Dendritic cell treated with granulocyte-macrophage colony-stimulating factor and Interleukin-4, amounts not matched to agents 40 ng/mL and 50 ng/mL, for 4 days (primary cell): ENCODE measurements around the gene VPS18.
A peak's percentile ranks its signal among the peaks of the same experiment; 100 is the strongest.

Source experiments
- H3K27ac Mint-ChIP-seq: one replicate; pipeline ENCODE4 v1.8.0; 2022; ENCODE audit warnings: mild to moderate bottlenecking, mixed read lengths
- H3K27me3 Mint-ChIP-seq: one replicate; pipeline ENCODE4 v1.8.0; 2022; ENCODE audit warnings: mild to moderate bottlenecking, mixed read lengths
- H3K36me3 Mint-ChIP-seq: one replicate; pipeline ENCODE4 v1.8.0; 2022; ENCODE audit warnings: low read depth, mixed read lengths
- H3K4me1 Mint-ChIP-seq: one replicate; pipeline ENCODE4 v1.8.0; 2022; ENCODE audit warnings: low read depth, mixed read lengths
- H3K4me3 Mint-ChIP-seq: one replicate; pipeline ENCODE4 v1.8.0; 2022; ENCODE audit warnings: mild to moderate bottlenecking, moderate library complexity, mixed read lengths
- H3K9me3 Mint-ChIP-seq: one replicate; pipeline ENCODE4 v1.8.0; 2022; ENCODE audit warnings: mixed read lengths
- intact Hi-C: fragments of 100-400 bp; cut with micrococcal nuclease; formaldehyde crosslinking; loops from one replicate; pipeline ENCODE4 v1.15.0; 2022

The VPS18 gene

GRCh38 chr15:40877694-40878093, 16.6 kb upstream of the VPS18 start:
- intact Hi-C loops, result no loop called here
- Mint-ChIP-seq H3K27ac (no peak overlapping the region), H3K27me3 (peaks cover 27% of the 10 kb centered on the region), H3K4me1 (peaks cover 12% of the 10 kb centered on the region), H3K9me3 (no peaks in the 10 kb centered on the region), H3K4me3 (no peak overlapping the region), H3K36me3 (no peaks in the 10 kb centered on the region)

GRCh38 chr15:40878785-40879184, 15.5 kb upstream of the VPS18 start:
- no peak overlapping the region for H3K4me3 Mint-ChIP-seq
- no peak overlapping the region for H3K27ac Mint-ChIP-seq
- intact Hi-C loops, result no loop called here

GRCh38 chr15:40879609-40880008, 14.6 kb upstream of the VPS18 start:
- no peak overlapping the region for H3K4me3 Mint-ChIP-seq
- no peaks in the 10 kb centered on the region for H3K9me3 Mint-ChIP-seq
- H3K36me3 Mint-ChIP-seq, result no peaks in the 10 kb centered on the region
- intact Hi-C loops, result no loop called here
- no peaks in the 10 kb centered on the region for H3K4me1 Mint-ChIP-seq
- H3K27me3 Mint-ChIP-seq, result peaks cover 11% of the 10 kb centered on the region
- no peak overlapping the region for H3K27ac Mint-ChIP-seq

More at GRCh38 chr15:40878785-40879184, 15.5 kb upstream of the VPS18 start:
- H3K9me3 Mint-ChIP-seq, result no peaks in the 10 kb centered on the region
- H3K27me3 Mint-ChIP-seq, result peaks cover 16% of the 10 kb centered on the region
- no peaks in the 10 kb centered on the region for H3K36me3 Mint-ChIP-seq
- peaks cover 6% of the 10 kb centered on the region for H3K4me1 Mint-ChIP-seq

DNA sequence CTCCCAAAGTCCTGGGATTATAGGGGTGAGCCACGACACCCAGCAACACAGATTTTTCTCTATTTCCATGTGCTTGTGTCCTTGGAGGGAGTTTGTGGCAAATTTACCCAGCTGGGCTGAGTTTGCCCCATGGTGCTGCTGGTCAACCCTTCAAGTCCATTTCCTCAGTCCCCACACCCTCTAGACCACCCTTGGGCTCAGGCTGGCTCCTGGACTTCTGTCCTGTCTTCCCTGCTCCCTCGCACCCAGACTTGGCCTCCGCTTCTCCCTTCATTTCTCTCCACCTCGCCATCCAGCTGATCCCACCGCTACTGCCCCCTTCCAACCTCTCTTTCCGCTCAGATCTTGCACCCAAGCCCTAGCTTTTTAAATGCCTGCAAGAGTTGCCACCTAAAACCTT, 12.9 kb upstream of the VPS18 start:
- Mint-ChIP-seq H3K27me3 (peaks cover 5% of the 10 kb centered on the region), H3K36me3 (no peaks in the 10 kb centered on the region), H3K9me3 (no peaks in the 10 kb centered on the region), H3K4me1 (no peaks in the 10 kb centered on the region), H3K4me3 (no peak overlapping the region), H3K27ac (no peak overlapping the region)
- intact Hi-C loops, result no loop called here

GRCh38 chr15:40886586-40886985, 7.7 kb upstream of the VPS18 start:
- intact Hi-C loops, result no loop called here
- Mint-ChIP-seq H3K4me3 (no peak overlapping the region), H3K27me3 (no peaks in the 10 kb centered on the region), H3K9me3 (no peaks in the 10 kb centered on the region), H3K36me3 (no peaks in the 10 kb centered on the region), H3K27ac (no peak overlapping the region), H3K4me1 (peaks cover under 1% of the 10 kb centered on the region)

DNA sequence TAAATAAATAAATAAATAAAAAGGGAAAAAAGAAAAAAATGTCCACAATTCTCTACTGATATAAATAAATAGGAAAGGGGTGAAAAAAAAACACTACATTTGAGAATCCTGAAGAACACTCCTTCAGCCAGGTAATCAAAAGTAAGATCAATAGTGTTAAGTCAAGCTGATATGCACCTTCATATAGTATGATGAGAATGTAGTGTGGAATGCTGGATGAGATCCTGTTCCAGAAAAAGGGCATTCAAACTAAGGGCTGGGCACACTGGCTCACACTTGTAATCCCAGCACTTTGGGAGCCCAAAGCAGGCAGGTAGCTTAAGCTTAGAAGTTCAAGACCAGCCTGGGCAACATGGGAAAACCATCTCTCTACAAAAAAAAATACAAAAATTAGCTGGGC, 5.1 kb upstream of the VPS18 start:
- Mint-ChIP-seq H3K27me3 (peaks cover 7% of the 10 kb centered on the region), H3K4me3 (no peak overlapping the region), H3K27ac (no peak overlapping the region), H3K36me3 (peaks cover 1% of the 10 kb centered on the region), H3K9me3 (no peaks in the 10 kb centered on the region), H3K4me1 (peaks cover 18% of the 10 kb centered on the region)
- intact Hi-C loops, result no loop called here

DNA sequence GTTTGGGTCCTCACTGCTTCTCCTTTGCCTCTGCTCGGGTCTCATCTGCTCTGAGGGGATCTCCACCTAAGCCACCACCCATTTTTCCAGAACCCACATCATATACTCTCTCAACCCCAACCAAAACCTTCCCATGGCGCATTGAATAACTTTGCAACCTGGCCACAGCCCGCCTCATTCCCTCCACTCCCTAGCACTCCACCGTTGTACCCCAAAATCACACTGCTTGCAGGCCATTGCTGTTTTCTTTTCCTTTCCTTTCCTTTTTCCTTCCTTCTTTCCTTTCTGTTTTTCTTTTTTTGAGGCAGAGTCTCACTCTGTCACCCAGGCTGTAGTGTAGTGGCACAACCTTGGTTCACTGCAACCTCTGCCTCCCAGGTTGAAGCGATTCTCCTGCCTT, 3.1 kb upstream of the VPS18 start:
- no peak overlapping the region for H3K4me3 Mint-ChIP-seq
- no peaks in the 10 kb centered on the region for H3K9me3 Mint-ChIP-seq
- H3K36me3 Mint-ChIP-seq, result peaks cover 18% of the 10 kb centered on the region
- H3K27ac Mint-ChIP-seq, result no peak overlapping the region
- peaks cover 34% of the 10 kb centered on the region for H3K4me1 Mint-ChIP-seq
- intact Hi-C loops, result loop anchor here (5.0 kb wide), 4 partner anchors 144 to 374 kb away; no protein-coding TSS in a partner anchor
- H3K27me3 Mint-ChIP-seq, result peaks cover 7% of the 10 kb centered on the region

DNA sequence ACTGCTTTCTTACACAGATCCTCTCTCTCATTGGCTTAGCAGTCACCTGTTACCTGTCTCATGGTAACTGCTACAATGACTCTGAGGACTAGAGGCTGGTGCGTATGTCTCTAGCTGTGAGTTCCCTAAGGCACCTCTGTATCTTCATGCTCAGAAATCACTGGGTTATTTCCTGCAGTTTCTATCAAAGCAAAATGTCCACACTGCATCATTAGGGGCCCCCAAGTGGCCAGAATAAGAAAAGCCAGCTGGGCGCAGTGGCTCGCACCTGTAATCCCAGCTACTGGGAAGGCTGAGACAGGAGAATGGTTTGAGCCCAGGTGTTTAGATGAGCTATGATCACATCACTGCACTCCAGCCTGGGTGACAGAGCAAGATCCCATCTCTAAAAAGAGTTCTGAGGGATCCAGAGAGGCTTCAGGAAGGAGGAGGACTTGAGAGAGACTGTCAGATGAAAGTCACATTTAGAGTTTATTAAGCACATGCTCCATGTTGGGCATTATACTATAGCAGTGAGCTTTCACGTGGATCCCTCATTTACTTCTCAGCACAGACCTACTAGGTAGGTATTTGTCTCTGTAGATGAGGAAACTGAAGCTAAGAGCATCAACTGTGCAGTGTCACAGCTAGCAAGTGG, 2.3 kb upstream of the VPS18 start:
- peaks cover 7% of the 10 kb centered on the region for H3K27me3 Mint-ChIP-seq
- peaks cover 39% of the 10 kb centered on the region for H3K4me1 Mint-ChIP-seq
- H3K4me3 Mint-ChIP-seq, result no peak overlapping the region
- no peak overlapping the region for H3K27ac Mint-ChIP-seq
- intact Hi-C loops, result loop anchor here (5.0 kb wide), 4 partner anchors 145 to 375 kb away; no protein-coding TSS in a partner anchor
- no peaks in the 10 kb centered on the region for H3K9me3 Mint-ChIP-seq
- peaks cover 26% of the 10 kb centered on the region for H3K36me3 Mint-ChIP-seq

- H3K9me3 Mint-ChIP-seq, result no peaks in the 10 kb centered on the region
- H3K27ac Mint-ChIP-seq, result no peak overlapping the region
- peaks cover 39% of the 10 kb centered on the region for H3K4me1 Mint-ChIP-seq
- intact Hi-C loops, result loop anchor here (5.0 kb wide), 4 partner anchors 145 to 375 kb away; no protein-coding TSS in a partner anchor
- H3K36me3 Mint-ChIP-seq, result peaks cover 32% of the 10 kb centered on the region
- H3K4me3 Mint-ChIP-seq, result no peak overlapping the region
- H3K27me3 Mint-ChIP-seq, result peaks cover 7% of the 10 kb centered on the region
Measured at GRCh38 chr15:40892447-40893012, 1.7 kb upstream of the VPS18 start.

DNA sequence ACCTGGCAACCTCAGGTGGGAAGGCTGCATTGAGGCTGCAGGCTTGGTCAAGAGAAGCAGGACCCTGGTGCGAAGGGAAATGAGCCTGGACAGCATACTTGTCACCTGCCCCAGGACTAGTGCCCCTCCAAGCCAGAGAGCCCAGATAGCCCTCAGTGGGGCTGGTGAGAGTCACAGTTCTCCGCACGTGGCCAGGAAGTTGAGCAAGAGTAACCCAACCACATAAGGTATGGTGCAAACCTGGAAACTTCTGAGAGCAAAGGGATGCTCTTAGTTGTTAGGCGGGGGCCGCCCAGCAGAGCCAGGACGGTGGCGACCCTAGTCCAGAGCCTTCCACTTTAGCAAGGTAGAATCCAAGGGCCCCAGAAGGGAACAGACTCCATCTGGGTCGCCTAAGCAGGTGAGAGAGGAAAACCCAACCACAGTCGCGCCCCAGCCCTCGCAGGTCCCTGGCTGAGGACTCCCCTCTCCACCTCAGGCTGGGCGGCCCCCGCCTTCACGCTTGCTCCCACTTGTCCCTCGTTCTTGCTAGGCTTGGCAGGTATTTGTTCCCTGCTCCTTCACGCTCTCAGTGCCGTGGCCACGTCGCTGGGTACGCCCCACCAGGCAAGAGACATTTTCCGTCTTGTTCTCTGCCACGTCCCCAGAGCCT, 1.1 kb upstream of the VPS18 start:
- H3K27ac Mint-ChIP-seq, result peak overlapping the region; percentile 100
- peaks cover 7% of the 10 kb centered on the region for H3K27me3 Mint-ChIP-seq
- intact Hi-C loops, result loop anchor here (5.0 kb wide), 4 partner anchors 146 to 376 kb away; no protein-coding TSS in a partner anchor
- peaks cover 38% of the 10 kb centered on the region for H3K36me3 Mint-ChIP-seq
- H3K4me1 Mint-ChIP-seq, result peaks cover 39% of the 10 kb centered on the region
- no peaks in the 10 kb centered on the region for H3K9me3 Mint-ChIP-seq
- H3K4me3 Mint-ChIP-seq, result no peak overlapping the region

GRCh38 chr15:40894681-40895448, 615 bp downstream of the VPS18 start:
- Mint-ChIP-seq H3K9me3 (no peaks in the 10 kb centered on the region), H3K4me3 (peak overlapping the region; percentile 100), H3K4me1 (peaks cover 52% of the 10 kb centered on the region), H3K27me3 (peaks cover 7% of the 10 kb centered on the region), H3K27ac (peak overlapping the region; percentile 100), H3K36me3 (peaks cover 56% of the 10 kb centered on the region)
- intact Hi-C loops, result loop anchor here (1.0 to 5.0 kb wide), 5 partner anchors 38 to 378 kb away; no protein-coding TSS in a partner anchor

GRCh38 chr15:40899536-40900207, 5.4 kb downstream of the VPS18 start:
- intact Hi-C loops, result no loop called here
- H3K36me3 Mint-ChIP-seq, result peaks cover 97% of the 10 kb centered on the region
- H3K27me3 Mint-ChIP-seq, result no peaks in the 10 kb centered on the region
- no peak overlapping the region for H3K4me3 Mint-ChIP-seq
- H3K4me1 Mint-ChIP-seq, result peaks cover 76% of the 10 kb centered on the region
- no peaks in the 10 kb centered on the region for H3K9me3 Mint-ChIP-seq
- no peak overlapping the region for H3K27ac Mint-ChIP-seq

DNA sequence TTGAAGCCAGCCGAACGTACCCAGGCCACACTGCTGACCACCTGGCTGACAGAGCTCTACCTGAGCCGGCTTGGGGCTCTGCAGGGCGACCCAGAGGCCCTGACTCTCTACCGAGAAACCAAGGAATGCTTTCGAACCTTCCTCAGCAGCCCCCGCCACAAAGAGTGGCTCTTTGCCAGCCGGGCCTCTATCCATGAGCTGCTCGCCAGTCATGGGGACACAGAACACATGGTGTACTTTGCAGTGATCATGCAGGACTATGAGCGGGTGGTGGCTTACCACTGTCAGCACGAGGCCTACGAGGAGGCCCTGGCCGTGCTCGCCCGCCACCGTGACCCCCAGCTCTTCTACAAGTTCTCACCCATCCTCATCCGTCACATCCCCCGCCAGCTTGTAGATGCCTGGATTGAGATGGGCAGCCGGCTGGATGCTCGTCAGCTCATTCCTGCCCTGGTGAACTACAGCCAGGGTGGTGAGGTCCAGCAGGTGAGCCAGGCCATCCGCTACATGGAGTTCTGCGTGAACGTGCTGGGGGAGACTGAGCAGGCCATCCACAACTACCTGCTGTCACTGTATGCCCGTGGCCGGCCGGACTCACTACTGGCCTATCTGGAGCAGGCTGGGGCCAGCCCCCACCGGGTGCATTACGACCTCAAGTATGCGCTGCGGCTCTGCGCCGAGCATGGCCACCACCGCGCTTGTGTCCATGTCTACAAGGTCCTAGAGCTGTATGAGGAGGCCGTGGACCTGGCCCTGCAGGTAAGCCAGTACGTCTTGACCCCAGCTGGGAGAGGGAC, 6.2 kb downstream of the VPS18 start:
- intact Hi-C loops, result no loop called here
- H3K4me1 Mint-ChIP-seq, result peaks cover 76% of the 10 kb centered on the region
- H3K36me3 Mint-ChIP-seq, result peaks cover 97% of the 10 kb centered on the region
- no peaks in the 10 kb centered on the region for H3K27me3 Mint-ChIP-seq
- H3K9me3 Mint-ChIP-seq, result no peaks in the 10 kb centered on the region
- no peak overlapping the region for H3K4me3 Mint-ChIP-seq
- no peak overlapping the region for H3K27ac Mint-ChIP-seq
